GM12878 (cell line): Measurements from ENCODE around the gene SCP2.

Experiments
- CEBPB ChIP-seq, 2 experiments: fragments of 150-350 bp in 1 of 2; IDR thresholded peaks; 2 replicates each; pipeline ENCODE4 v1.6.1; 2012 to 2014; ENCODE audit warnings: low read depth in 2 of 2, low read length in 2 of 2, borderline replicate concordance in 1 of 2, inconsistent platforms in 1 of 2
- CEBPZ ChIP-seq: fragments of 150-350 bp; IDR thresholded peaks from 2 replicates; pipeline ENCODE4 v1.6.1; 2016; ENCODE audit warnings: low read depth, low read length
- CTCF ChIP-seq, 3 experiments: IDR thresholded peaks in 2 of 3; conservative IDR thresholded peaks in 1 of 3; 2 replicates each; pipeline ENCODE4 v1.5.1; 2011; ENCODE audit warnings: low read depth in 3 of 3, low read length in 3 of 3, mild to moderate bottlenecking in 3 of 3, control low read depth in 2 of 3, moderate library complexity in 2 of 3, inconsistent platforms in 1 of 3, mixed read lengths in 1 of 3; ENCODE audit not compliant: control insufficient read depth in 2 of 3, insufficient read depth in 1 of 3; ENCODE audit errors: extremely low read depth in 1 of 3
- EGR1 ChIP-seq, 2 experiments: IDR thresholded peaks; 1 replicate in 1 of 2; 2 replicates in 1 of 2; pipeline ENCODE4 v1.6.1; 2011 to 2012; ENCODE audit warnings: low read depth in 2 of 2, low read length in 2 of 2, borderline replicate concordance in 1 of 2, mild to moderate bottlenecking in 1 of 2, moderate library complexity in 1 of 2
- MXI1 ChIP-seq: fragments of 150-350 bp; IDR thresholded peaks from 2 replicates; pipeline ENCODE4 v1.6.1; 2011; ENCODE audit warnings: low read depth, mild to moderate bottlenecking, inconsistent platforms, low read length, improper control_type of control experiment
- NFIC ChIP-seq: IDR thresholded peaks from 2 replicates; pipeline ENCODE4 v1.6.1; 2012; ENCODE audit warnings: low read depth, mild to moderate bottlenecking, inconsistent platforms, low read length, moderate library complexity
- NFYB ChIP-seq: IDR thresholded peaks from 2 replicates; pipeline ENCODE4 v1.6.1; 2011; ENCODE audit warnings: low read depth, mild to moderate bottlenecking, low read length, improper control_type of control experiment, moderate library complexity; ENCODE audit not compliant: insufficient read depth
- NR2F1 ChIP-seq: fragments of 450-650 bp; conservative IDR thresholded peaks from 2 replicates; pipeline ENCODE4 v1.6.1; 2017; ENCODE audit warnings: mild to moderate bottlenecking
- POLR2AphosphoS2 ChIP-seq: IDR thresholded peaks from 2 replicates; pipeline ENCODE4 v1.6.1; 2011; ENCODE audit warnings: low read depth, mild to moderate bottlenecking, low read length, improper control_type of control experiment, moderate library complexity
- POLR2AphosphoS5 ChIP-seq: IDR thresholded peaks from 2 replicates; pipeline ENCODE4 v1.6.1; 2011; ENCODE audit warnings: mild to moderate bottlenecking, low read length, inconsistent platforms
- RAD21 ChIP-seq: IDR thresholded peaks from 2 replicates; pipeline ENCODE4 v1.6.1; 2011; ENCODE audit warnings: mild to moderate bottlenecking, low read depth, low read length, moderate library complexity; ENCODE audit not compliant: insufficient read depth
- SIN3A ChIP-seq: IDR thresholded peaks from 2 replicates; pipeline ENCODE4 v1.6.1; 2012; ENCODE audit warnings: low read depth, low read length, improper control_type of control experiment
- SP1 ChIP-seq: IDR thresholded peaks from one replicate; pipeline ENCODE4 v1.6.1; 2011; ENCODE audit warnings: low read depth, low read length

- TF ChIP-seq CEBPB (IDR thresholded peaks at IDR 0.05; ENCODE audit: borderline replicate concordance in 1 of 2, low read depth in 2 of 2, low read length in 2 of 2) (no peak), SIN3A (no peak), CTCF (IDR thresholded peaks at IDR 0.05 in 2 of 3, conservative IDR thresholded peaks at IDR 0.05 in 1 of 3; ENCODE audit: control insufficient read depth in 2 of 3, extremely low read depth in 1 of 3, insufficient read depth in 1 of 3, low read depth in 3 of 3, low read length in 3 of 3) (no peak), CEBPZ (no peak), NR2F1 (no peak), NFYB (no peak), POLR2AphosphoS5 (no peak), SP1 (no peak), NFIC (no peak), EGR1 (IDR thresholded peaks at IDR 0.05; ENCODE audit: borderline replicate concordance in 1 of 2, low read depth in 2 of 2, low read length in 2 of 2) (no peak), MXI1 (no peak), RAD21 (no peak), POLR2AphosphoS2 (no peak)
Measured at GRCh38 chr1:53073868-53074311, 146.8 kb downstream of the SCP2 start.
